Lower leg skin (tissue), 4 donors: ENCODE measurements around the gene ATP6V1G3. TPM values are rescaled to one million over a fixed set of nuclear protein-coding genes. Genes with fewer than 3 reads are reported as not detected.
"Not testable (repeated sequence)": the region's sequence is repeated elsewhere in the genome, so short reads cannot be mapped to it uniquely, and the experiment has no call there.

Experiments
- DNase-seq, 2 donors: peaks; one replicate each; pipeline ENCODE4 v3.0.0-alpha.2; 2019; ENCODE audit warnings: low spot score in 2 of 2
- H3K4me3 ChIP-seq: fragments of 200-600 bp; sonication (generic); 2 replicates; pipeline ENCODE4 v1.5.1; 2017; ENCODE audit warnings: mild to moderate bottlenecking, low read depth; ENCODE audit not compliant: poor library complexity, severe bottlenecking
- POLR2A ChIP-seq, 2 donors: fragments of 450-650 bp; IDR thresholded peaks; one replicate each; pipeline ENCODE4 v1.6.1; 2016 to 2017; ENCODE audit warnings: antibody characterized with exemption in 2 of 2, mild to moderate bottlenecking in 1 of 2, moderate library complexity in 1 of 2
- WGBS, 2 donors: methylation state at CpG; one replicate each; pipeline ENCODE4 v1.1.5; 2018; 5-methylcytosine and 5-hydroxymethylcytosine counted together
- intact Hi-C: fragments of 100-400 bp; cut with DNase I; formaldehyde crosslinking; loops from one replicate; pipeline ENCODE4 v1.15.0; 2023; ENCODE audit warnings: low total_unique reads
- total RNA-seq, 4 donors: library from RNA; depleted of rRNA; stranded (reverse); fragments of >200 nt; gene quantifications; one replicate each; pipeline ENCODE4 v1.1.0, GENCODE V29; 2016
- TF ChIP-seq, protein P1 (sequence below), 3 donors: fragments of 450-650 bp; IDR thresholded peaks; one replicate each; pipeline ENCODE4 v1.5.1; 2016; ENCODE audit warnings: antibody characterized with exemption in 3 of 3, mild to moderate bottlenecking in 3 of 3, moderate library complexity in 2 of 3

Gene ATP6V1G3
- total RNA-seq, 4 donors from 2014 or later: not detected

DNA sequence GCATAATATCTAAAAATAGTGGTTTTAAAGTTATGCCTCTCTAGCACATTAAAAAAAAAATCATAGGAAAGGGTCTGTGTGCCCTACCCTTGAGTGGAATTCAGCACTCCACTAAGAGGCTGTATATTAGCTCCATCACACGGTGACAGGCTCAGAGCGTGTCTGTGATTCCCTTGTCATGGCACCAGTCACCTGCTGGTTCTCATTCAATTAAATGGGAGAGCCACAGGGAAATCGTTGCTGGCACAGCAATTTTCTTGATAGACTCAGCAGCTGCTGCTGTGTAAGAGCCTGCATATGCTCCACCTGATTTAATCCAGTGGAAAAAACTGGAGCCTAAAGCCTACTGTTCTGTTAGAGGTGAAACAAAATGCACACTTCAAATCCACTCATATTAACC is 9.5 kb downstream of the ATP6V1G3 start:
- no peak overlapping the region for H3K4me3 ChIP-seq
- intact Hi-C loops: no loop called here
- TF ChIP-seq, protein P1, sequence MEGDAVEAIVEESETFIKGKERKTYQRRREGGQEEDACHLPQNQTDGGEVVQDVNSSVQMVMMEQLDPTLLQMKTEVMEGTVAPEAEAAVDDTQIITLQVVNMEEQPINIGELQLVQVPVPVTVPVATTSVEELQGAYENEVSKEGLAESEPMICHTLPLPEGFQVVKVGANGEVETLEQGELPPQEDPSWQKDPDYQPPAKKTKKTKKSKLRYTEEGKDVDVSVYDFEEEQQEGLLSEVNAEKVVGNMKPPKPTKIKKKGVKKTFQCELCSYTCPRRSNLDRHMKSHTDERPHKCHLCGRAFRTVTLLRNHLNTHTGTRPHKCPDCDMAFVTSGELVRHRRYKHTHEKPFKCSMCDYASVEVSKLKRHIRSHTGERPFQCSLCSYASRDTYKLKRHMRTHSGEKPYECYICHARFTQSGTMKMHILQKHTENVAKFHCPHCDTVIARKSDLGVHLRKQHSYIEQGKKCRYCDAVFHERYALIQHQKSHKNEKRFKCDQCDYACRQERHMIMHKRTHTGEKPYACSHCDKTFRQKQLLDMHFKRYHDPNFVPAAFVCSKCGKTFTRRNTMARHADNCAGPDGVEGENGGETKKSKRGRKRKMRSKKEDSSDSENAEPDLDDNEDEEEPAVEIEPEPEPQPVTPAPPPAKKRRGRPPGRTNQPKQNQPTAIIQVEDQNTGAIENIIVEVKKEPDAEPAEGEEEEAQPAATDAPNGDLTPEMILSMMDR (IDR thresholded peaks at IDR 0.05): no peak
- no peak for TF ChIP-seq POLR2A (IDR thresholded peaks at IDR 0.05)
- DNase-seq: no peak
- 66 to 67% methylated on average over 3 of the region's 3 CpGs for WGBS, 2 donors

DNA sequence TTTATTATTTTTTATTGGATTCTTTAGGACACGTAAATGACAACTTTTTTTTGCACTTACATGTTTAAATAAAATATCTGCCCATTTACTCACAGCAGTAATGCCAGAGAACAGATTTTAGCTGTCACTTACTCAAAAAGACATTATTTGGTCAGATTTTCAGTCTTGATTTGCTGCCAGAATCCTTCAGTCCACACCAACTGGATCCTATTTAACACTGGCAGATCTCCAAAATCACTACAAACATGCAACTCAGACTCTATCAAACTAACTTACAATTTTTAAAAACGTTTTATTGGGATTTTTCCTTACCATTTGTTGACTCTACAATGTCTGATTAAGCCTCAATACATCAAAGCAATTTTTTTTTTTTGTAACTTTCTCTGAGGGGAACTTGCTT is 11.1 kb downstream of the ATP6V1G3 start:
- intact Hi-C loops: no loop called here

DNA sequence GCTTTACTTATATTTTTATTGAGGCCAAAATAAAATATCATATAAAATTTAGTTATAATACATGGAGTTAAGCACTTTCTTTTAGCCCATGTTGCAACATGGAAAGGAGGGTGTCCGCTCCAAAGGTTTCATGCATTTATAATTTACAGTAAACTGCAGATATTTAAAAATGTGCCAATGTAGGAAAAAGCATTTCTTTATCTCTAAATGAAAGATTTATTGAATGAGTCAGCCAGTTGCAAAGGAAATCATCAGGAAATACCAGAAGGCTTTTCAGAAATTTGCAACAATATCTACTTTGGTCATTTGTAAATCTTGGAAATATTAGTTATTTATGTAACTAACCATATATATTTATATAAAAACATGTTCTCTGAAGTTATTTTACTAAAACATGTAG is 12.1 kb downstream of the ATP6V1G3 start:
- 23 to 76% methylated on average over 1 of the region's 1 CpG for WGBS, 2 donors

More for the DNA sequence above, 11.1 kb downstream of the ATP6V1G3 start:
- WGBS, 2 donors: 30 to 32% methylated on average over 2 of the region's 2 CpGs
- H3K4me3 ChIP-seq: no peak overlapping the region
- DNase-seq: no peak
- TF ChIP-seq, protein P1 (IDR thresholded peaks at IDR 0.05): no peak
- TF ChIP-seq POLR2A (IDR thresholded peaks at IDR 0.05): no peak

DNA sequence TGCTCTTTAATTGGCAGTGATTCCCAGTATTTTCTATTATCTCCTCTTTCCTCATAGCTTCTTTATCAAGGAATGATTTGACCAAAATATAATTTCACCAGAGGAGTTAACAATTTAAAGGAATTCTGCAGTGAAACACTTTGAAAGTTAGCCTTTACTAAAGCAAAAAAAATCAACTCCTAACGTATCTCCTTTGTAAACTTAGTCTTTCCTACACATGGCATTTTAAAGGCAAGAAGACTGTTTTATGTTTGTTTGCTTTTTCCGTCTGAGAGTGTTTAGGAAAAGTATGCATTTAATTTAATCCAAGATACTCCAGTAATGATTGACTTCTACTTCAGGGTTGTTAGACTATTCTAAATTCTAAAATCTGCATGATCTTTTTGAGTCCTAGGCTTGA is 15.9 kb downstream of the ATP6V1G3 start:
- TF ChIP-seq, protein P1 (IDR thresholded peaks at IDR 0.05): no peak
- TF ChIP-seq POLR2A (IDR thresholded peaks at IDR 0.05): no peak
- no peak for DNase-seq
- H3K4me3 ChIP-seq: no peak overlapping the region
- 64 to 66% methylated on average over 2 of the region's 2 CpGs for WGBS, 2 donors
- intact Hi-C loops: no loop called here

More for the DNA sequence above, 12.1 kb downstream of the ATP6V1G3 start:
- H3K4me3 ChIP-seq: no peak overlapping the region
- intact Hi-C loops: no loop called here
- DNase-seq: no peak
- TF ChIP-seq, protein P1 (IDR thresholded peaks at IDR 0.05): no peak
- no peak for TF ChIP-seq POLR2A (IDR thresholded peaks at IDR 0.05)

DNA sequence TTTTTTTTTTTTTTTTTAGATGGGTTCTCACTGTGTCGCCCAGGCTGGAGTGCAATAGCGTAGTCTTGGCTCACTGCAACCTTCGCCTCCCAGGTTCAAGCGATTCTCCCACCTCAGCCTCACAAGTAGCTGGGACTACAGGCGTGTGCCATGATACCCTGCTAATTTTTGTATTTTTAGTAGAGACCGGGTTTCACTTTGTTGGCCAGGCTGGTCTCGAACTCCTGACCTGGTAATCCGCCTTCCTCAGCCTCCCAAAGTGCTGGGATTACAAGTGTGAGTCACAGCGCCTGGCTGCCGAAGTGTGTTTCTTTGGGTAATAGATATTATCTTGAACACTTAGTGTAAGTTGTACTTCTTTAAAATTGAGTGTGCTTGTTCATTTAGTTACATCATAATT is 16.4 kb downstream of the ATP6V1G3 start:
- WGBS, 2 donors: 72 to 73% methylated on average over 10 of the region's 10 CpGs
- DNase-seq, H3K4me3 ChIP-seq, intact Hi-C loops: not testable (repeated sequence)

DNA sequence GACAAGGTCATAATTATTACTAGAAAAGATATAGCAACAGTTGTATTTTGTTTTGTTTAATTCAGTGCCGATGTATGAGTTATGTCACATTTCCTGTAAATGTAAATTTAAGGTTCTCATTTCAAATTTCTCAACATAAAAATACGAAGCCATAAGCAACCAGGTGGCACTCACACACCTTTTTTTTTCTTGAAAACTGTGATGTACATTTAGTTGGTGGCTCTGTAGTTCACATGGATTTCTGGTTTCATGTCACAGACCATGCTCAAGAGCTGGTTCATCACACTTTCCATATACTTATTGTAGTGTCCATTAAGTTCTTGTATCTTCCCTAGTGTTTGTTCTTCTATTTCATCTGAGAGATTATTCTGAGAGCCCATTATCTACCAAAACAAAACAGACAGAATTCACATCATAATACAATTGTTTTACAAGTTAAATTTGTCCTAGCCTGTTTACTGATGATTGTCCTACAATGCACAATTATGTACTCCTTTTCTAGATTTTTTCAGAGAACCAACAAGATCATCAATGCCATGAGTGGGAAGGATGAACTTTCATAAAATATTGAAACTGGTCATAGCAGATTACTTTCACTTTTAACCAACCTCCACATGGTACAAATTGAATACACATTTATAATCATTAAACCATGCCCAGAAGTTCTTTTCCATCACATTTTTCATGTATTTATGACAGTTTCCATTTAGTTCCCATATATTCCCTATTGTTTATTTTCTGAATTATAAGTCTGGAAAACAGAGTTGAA is 17.1 kb downstream of the ATP6V1G3 start:
- no peak for DNase-seq
- 60 to 79% methylated on average over 2 of the region's 2 CpGs for WGBS, 2 donors
- intact Hi-C loops: no loop called here
- no peak overlapping the region for H3K4me3 ChIP-seq
- TF ChIP-seq POLR2A (IDR thresholded peaks at IDR 0.05): no peak
- TF ChIP-seq, protein P1 (IDR thresholded peaks at IDR 0.05): no peak
